GM11168 (cell line): ENCODE results near the gene DPP8.
"Not testable (repeated sequence)": the region's sequence is repeated elsewhere in the genome, so short reads cannot be mapped to it uniquely, and the experiment has no call there.

Experiments used
- in situ Hi-C: fragments of 300-500 bp; cut with MboI; formaldehyde crosslinking; loops from one replicate; pipeline ENCODE4 v1.12.0; 2022; ENCODE audit warnings: low sequenced_read_pairs; ENCODE audit not compliant: unreplicated experiment

DPP8 gene

DNA sequence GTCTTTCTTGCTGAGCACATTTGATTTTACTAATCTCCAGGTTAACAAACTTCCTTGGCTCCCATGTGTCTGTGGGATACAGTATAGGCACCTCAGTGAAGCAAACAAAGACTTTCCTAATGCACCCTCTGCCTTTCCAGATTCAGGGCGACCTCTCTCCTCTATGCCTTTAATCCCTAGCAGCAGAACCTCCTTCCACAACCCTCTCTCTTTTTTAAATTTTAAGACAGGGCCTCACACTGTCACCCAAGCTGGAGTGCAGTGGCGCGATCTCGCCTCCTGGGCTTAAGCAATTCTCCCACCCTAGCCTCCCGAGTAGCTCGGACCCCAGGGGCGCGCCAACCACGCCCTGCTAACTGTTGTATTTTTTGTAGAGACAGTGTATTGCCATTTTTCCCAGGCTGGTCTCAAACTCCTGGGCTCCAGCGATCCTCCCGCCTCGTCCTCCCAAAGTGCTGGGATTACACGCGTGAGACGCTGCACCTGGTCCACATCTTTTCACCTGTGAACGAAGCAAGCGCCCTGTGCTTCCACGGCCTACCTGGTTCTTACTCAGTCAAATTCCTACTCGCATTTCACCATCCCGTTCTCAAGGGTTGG, 11.1 kb upstream of the DPP8 start:
- in situ Hi-C loops, result no loop called here

DNA sequence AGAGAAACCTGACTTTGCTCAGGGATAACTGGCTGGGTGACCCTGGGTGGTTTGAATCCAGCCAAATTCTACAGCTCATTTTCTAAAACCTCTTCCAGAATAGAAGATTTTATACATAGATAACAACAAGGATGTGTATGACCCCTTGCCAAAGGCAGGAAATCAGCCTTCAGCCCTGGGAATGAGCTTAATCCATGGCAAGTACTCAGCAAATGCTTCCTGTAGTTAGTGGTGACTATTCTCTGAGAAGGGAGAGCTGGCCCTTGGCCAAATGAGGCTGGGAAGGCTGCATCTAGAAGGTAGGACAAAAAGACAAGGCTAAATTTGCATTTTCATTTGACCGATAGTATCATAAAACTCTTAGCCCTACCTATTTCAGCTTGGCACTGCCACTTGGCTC, 8.1 kb upstream of the DPP8 start:
- in situ Hi-C loops, result no loop called here

DNA sequence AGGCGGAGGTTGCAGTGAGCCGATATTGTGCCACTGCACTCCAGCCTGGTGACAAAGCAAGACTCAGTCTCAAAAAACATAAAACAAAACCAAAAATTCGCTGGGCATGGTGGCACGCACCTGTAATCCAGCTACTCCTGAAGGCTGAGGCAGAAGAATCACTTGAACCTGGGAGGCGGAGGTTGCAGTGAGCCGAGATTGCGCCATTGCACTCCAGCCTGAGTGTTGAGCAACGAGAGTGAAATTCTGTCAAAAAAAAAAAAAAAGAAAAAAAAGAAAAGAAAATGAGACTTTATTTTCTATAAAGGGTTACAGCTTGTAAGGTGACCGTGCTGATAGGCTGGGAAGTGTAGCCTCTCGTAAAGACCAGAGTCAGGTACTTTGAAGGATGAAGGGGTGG, 6.7 kb upstream of the DPP8 start:
- in situ Hi-C loops, result no loop called here

DNA sequence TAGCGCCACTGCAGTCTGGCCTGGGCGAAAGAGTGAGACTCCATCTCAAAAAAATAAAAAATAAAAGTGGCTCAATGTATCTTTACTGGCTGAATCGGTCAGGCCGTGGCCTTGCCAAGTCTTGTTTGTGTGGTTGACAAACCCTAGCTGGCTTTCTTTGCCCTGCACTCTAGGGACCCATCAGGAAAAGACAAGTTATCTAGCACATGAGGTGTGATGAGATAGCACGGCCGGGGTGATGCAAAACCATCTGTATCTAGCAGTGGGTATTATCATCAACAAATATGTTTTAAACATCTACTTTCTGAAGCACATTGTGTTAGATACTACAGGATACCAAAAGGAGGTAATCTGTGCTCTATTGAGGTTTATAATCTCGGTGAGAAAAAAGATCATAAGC, 3.9 kb upstream of the DPP8 start:
- in situ Hi-C loops, result no loop called here

DNA sequence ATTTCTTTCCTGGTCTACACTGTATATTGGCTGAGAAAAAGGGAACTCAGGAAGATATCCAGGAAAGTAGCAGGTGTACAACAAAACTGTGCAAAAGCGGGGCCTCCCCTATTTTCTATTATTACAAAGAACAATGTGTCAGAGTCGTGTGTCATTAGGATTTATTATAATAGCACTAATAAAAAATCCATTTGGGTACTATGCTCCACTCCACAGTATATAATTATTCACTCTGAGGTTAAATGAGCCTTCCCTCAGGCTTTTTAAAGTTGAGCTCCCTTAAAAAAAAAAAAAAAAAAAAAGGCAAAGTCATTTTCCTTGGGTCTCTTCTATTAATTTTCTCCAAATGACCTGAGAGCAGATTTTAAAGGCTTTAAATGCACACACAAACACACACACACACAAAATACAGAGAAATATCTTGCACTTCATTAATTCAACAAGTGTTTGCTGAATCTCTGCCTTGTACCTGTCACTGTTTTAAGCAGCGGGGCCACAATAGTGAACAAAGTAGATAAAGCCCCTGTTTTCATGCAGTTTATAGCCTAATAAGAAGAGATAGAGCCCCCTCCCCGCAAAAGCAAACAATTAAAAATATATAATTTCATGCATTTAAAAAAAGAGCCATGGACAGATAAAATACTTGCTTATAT, 1.3 kb upstream of the DPP8 start:
- in situ Hi-C loops, result no loop called here

DNA sequence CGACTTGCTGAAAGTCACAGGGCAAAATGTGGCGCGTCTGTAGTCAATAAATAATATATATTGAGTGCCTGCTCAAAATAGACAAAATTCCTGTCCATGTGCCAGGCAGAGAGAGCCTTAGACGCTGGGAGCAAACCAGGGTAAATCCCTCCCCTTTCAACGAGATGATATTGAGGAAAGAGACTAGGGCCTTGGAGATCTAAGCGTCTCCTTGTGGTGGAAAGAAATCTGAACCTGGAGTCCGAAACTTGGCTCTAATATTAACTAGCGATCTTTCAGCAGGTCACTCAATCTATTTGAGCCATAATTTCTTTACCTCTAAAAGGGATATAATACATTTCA, 348 bp upstream of the DPP8 start:
- in situ Hi-C loops, result no loop called here

DNA sequence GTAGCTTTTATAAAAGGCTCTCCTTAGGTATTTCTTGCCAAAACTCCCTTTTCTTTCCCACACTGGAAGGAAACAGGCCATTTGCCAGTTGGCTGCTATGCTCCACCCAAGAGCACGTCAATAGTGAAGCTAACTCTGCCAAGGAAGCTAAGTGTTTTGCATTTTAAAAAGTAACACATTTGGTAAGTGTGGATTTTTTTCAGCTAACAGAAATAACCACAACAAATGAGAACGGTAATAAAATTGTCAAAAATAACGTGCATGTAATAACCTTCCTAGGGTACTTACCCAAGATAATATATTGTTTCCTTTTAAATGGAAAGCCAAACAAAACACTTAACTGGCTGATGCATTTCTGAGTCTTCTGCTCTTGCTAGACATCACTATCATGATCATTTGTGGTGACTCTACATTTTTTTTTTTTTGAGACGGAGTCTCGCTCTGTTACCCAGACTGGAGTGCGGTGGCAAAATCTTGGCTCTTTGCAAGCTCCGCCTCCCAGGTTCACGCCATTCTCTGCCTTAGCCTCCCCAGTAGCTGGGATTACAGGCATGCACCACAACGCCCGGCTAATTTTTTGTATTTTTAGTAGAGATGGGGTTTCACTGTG, 4.6 kb downstream of the DPP8 start:
- in situ Hi-C loops, result no loop called here

DNA sequence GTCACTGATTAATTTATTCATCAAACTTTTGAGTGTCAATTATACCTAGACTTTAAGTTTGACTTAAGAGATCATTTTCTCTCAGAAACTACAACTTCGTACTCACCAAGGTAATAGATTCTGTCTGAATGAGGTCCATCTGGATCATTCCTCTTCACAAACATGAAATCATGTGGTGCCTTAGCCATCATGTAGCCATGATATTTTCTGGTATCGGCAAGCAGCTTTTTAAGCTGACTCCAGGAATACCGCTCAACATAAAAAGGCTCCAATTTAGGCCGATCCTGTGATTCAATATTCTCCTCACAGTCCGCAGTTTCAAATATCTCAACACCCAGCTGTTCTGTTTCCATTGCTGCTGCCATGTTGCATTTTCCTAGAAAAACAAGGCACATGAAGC, 5.3 kb downstream of the DPP8 start:
- in situ Hi-C loops, result no loop called here

DNA sequence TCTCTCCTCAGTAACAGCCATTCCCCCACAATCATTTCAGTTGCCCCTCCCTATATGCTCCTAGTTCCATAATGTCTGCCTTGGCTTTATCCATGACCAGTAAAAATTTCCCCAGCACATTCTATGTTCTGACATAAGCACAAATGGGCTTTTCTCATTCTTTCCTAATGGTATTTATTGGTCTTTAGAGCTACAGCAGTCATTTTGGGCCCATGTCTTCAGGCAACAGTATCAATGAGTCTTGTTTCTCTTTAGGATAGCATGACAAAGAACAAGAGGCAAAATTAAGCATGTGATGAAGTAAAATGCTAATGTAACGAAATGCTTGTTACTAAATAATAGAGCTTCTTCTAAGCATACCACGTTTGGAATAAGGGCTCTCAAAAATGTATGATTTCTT, 8.2 kb downstream of the DPP8 start:
- in situ Hi-C loops, result no loop called here

DNA sequence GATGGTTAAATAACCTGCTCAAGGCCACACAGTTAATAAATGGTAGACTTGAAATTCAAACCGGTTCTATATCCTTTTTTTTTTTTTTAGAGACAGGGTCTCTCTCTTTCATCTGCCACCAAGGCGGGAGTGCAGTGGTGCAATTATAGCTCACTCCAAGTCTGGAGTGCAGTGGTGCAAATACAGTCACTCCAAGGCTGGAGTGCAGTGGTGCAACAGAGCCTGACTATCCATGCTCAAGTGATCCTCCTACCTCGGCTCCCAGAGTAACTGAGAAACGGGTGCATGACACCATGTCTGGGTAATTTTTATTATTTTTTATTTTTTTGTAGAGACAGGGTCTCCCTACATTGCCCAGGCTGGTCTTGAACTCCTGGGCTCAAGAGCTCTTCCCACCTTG, 23.4 kb downstream of the DPP8 start:
- in situ Hi-C loops, result no loop called here

DNA sequence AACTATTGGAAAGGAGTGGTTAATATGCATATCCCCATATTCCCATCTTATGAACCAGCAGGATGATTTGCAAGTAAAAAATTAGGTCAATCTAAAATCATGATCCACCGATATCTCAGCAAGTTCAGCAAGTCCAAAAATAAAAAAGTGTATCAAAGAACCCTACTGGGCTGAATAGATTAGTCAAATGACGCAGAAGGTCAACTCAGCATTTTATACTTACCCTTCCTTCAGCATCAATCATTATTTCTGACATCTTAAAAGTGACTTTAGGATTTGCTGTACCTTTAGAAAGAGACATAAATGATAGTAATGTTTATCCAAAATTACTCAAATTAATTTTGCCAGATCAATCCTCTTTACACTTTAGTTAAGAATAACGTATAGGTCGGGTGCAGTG, 32.6 kb downstream of the DPP8 start:
- in situ Hi-C loops, result no loop called here

DNA sequence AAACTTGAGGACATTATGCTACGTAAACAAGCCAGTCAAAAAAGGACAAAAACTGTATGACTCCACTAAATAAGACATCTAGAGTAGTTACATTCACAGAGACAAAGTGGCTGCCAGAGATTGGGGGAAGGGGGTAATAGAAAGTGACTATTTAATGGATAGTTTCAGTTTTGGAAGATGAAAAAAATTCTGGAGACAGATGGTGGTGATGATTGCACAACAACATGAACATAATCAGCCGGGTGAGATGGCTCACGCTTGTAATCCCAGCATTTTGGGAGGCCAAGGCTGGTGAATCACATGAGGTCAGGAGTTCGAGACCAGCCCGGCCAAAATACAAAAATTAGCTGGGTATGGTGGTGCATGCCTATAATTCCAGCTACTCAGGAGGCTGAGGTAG, 40.6 kb downstream of the DPP8 start:
- in situ Hi-C loops, result no loop called here

DNA sequence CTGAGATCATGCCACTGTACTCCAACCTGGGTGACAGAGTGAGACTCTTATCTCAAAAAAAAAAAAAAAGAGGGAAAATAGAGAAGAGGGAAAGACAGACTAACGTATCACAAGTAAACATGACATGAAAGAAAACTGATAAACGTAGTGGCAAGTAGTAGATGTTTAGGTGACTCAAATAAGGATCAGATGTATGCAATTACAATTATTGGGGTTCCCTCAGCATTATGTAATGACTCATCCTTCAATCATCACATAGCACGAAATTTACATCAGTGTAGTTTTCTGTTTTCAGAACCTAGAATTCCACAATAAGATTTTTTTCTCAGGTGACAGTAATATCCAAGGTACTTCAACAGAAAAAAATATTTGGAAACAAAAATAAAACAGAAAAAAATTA, 46.6 kb downstream of the DPP8 start:
- in situ Hi-C loops, result no loop called here

DNA sequence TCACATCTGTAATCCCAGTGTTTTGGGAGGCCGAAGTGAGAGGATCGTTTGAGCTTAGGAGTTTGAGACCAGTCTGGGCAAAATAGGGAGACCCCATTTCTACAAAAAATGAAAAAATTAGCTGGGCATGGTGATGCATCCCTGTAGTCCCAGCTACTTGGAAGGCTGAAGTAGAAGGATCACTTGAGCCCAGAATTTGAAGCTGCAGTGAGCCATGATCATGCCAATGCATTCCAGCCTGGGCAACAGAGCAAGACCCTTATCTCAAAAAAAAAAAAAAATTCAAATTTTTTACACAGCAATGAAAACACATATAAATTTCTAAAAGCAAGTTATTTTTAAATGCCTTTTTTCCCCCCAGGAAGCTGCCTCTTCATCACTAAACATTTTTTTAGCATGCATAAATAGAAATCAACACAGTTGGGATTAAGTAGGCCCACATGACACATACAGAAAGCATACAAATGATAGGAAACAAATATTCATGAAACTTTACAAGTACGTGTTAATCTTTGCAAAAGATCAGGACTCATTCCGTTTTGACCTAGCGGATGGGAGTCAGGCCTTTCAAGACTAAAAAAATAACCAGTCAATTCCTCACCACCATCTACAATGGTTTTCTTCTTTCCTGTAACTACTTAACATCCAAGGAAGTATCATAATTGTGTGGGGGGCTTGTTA, 49.1 kb downstream of the DPP8 start:
- in situ Hi-C loops, result no loop called here

DNA sequence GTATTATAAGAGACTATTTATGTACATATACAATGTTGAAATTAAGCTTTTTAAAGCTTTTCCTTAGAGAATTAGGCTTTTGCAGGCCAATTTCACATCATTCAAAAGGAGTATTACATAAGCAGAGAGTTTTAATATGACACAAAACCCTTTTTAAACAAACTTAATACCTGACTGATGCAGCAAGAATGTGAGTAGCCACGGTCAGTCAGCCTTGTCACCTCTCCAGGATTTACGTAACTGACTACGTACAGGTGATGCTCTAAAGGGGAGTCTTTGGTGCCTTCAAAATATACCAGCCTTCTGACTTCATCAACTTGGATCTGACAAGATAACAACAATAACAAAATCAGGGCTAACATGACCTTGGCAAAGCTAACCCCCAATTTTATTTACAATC, 50.6 kb downstream of the DPP8 start:
- in situ Hi-C loops, result no loop called here

DNA sequence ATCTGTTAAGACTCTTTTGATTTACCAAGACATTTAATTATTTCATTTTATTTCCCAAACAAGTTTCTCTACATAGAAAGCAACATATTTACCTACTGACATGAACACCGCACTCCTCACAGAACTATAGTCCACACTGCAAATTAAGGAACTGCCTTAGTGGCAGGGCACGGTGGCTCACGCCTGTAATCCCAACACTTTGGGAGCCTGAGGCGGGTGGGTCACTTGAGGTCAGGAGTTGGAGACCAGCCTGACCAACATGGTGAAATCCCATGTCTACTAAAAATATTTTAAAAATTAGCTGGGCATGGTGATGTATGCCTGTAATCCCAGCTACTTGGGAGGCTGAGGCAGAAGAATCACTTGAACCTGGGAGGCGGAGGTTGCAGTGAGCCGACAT, 54.4 kb downstream of the DPP8 start:
- in situ Hi-C loops, result not testable (repeated sequence)

DNA sequence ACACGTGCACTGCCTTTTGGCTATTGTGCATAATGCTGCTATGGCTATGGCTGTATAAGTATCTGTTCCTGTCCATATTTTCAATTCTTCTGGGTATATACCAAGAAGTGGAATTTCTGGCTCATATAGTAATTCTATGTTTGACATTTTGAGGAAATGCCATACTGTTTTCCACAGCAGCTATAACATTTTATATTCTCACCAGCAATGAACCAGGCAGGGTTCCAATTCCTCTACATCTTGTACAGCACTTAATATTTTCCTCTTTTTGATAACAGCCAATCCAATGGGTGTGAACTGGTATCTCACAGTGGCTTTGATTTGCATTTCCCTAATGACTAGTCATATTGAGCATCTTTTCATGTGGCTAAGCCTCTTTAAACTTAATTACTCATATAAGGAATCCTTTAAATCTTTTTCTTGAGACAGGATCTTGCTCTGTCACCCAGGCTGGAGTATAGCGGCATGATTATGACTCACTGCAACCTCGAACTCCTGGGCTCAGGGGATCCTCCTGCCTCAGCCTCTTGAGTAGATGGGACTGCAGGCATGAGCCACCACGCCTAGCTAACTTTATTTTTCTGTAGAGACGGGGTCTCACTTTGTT, 56.6 kb downstream of the DPP8 start:
- in situ Hi-C loops, result no loop called here

DNA sequence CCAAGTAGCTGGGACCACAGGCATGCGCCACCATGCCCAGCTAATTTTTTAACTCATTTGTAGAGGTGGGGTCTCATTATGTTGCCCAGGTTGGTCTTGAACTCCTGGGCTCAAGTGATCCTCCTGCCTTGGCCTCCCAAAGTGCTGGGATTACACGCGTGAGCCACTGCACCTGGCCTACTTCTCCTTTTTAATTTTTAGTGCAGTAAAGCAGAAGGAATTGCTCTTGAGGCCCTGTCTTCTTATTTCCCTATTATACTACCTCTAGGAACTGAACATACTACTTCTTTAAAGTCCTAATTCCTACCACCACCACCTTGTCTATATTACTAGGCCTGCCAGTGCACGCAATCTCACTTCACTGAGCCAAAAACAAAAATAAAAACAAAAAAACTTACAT, 62.2 kb downstream of the DPP8 start:
- in situ Hi-C loops, result not testable (repeated sequence)

DNA sequence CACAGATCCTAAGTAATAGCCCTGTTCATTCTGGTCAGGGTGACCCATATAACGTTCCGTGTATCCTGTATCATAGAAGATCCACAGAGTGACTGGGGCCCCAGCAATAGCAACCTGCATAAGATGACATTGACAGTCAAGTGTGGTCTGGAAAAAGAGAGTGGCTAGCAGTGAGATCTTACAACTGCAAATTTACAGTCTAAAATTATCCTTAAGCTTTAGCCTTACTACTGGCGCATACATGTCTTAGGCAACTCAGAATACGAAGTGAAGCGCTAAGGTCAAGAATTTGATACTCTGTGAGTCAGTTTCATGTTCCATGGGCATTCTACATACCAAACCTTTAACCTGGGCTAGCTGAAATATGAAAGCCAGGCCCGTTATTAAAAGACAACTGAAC, 65.5 kb downstream of the DPP8 start:
- in situ Hi-C loops, result no loop called here

DNA sequence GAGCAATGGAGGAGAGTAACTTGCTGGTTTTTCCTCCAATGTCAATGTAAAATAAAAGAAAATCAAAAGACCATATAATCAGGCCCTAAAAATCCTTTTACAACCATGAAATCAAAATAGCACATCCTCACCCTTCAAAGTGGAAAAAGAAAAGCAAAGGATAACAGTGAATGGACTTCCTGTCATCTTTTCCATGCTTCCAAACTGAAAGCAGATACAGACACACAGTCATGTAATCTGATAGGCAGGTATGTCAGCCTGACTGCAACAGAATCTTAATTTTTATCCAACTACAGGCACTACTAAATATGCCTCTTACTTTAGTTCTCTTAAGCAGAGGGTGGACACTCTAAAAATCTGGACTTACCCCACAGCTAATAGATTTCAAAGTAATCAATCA, 66.9 kb downstream of the DPP8 start:
- in situ Hi-C loops, result no loop called here

DNA sequence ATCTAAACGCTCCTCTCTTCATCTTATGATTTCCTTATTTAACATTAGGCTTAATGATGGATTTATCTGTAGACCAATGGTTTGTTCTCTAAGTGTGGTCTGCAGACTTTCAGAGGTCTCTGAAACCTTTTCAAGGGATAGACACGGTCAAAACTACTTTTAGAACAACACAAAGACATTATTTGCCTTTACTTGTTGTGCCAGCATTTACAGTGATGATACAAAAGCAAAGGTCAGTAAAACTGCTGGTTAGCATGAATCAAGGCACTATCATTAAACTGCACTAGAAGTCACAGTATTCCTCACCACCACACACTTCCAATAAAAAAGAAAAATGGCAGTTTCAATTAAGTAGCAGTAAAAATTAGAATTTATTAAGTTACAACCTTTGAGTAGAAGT, 70.3 kb downstream of the DPP8 start:
- in situ Hi-C loops, result no loop called here
